Cardiac fibroblast (primary cell): ENCODE data around the gene MAN1B1.

Experiments used
- DNase-seq, 2 donors: peaks; one replicate each; pipeline versions ENCODE4 v3.0.0 to v3.0.0-alpha.2; 2010; ENCODE audit warnings: low read depth in 2 of 2
- H3K4me3 ChIP-seq, 2 donors: replicated peaks in 1 of 2; 1 replicate in 1 of 2; 2 replicates in 1 of 2; pipeline ENCODE4 v1.5.1; 2011; ENCODE audit warnings: low read depth in 2 of 2, low read length in 2 of 2, mild to moderate bottlenecking in 2 of 2, moderate library complexity in 1 of 2
- CTCF ChIP-seq: IDR thresholded peaks from one replicate; pipeline ENCODE4 v1.5.1; 2011; ENCODE audit warnings: low read depth, mild to moderate bottlenecking, low read length, inconsistent platforms

Gene MAN1B1

GRCh38 chr9:137088121-137088520 lies 1.3 kb downstream of the MAN1B1 start:
- TF ChIP-seq CTCF = no peak
- DNase-seq = no peak
- no peak overlapping the region for H3K4me3 ChIP-seq

GRCh38 chr9:137089232-137089947 lies 2.6 kb downstream of the MAN1B1 start:
- DNase-seq = no peak
- TF ChIP-seq CTCF = no peak
- no peak overlapping the region for H3K4me3 ChIP-seq

GRCh38 chr9:137095664-137096517 lies 9.1 kb downstream of the MAN1B1 start:
- no peak overlapping the region for H3K4me3 ChIP-seq
- DNase-seq = no peak
- TF ChIP-seq CTCF = no peak

GRCh38 chr9:137096785-137097546 lies 10.2 kb downstream of the MAN1B1 start:
- H3K4me3 ChIP-seq = no peak overlapping the region
- no peak for TF ChIP-seq CTCF
- no peak for DNase-seq

GRCh38 chr9:137097761-137098462 lies 11.1 kb downstream of the MAN1B1 start:
- no peak overlapping the region for H3K4me3 ChIP-seq
- DNase-seq = no peak
- no peak for TF ChIP-seq CTCF

GRCh38 chr9:137099231-137099630 lies 12.4 kb downstream of the MAN1B1 start:
- no peak for TF ChIP-seq CTCF
- no peak overlapping the region for H3K4me3 ChIP-seq
- no peak for DNase-seq
